T-cell (primary cell): ENCODE measurements around the gene PTPN18. TPM values are rescaled to one million over a fixed set of nuclear protein-coding genes. Genes with fewer than 3 reads are reported as not detected.

Experiments used
- ATAC-seq, 4 experiments: fragments of 200-7000 bp in 3 of 4; fragments of 150-1000 bp in 1 of 4; cut with Tn5 transposase; replicated peaks in 1 of 4; 1 replicate in 3 of 4; 2 replicates in 1 of 4; pipeline ENCODE4 v1.10.0; 2021; ENCODE audit warnings: moderate library complexity in 3 of 4, mild to moderate bottlenecking in 2 of 4, moderate number of reproducible peaks in 1 of 4
- CTCF ChIA-PET, 2 donors: fragments of 300-600 bp; sonication (Branson Sonifier 250); formaldehyde crosslinking; loops; one replicate each; lab custom pipeline; 2022; ENCODE audit warnings: antibody characterized with exemption in 2 of 2; lab: Charles Lee
- POLR2A ChIA-PET, 2 donors: fragments of 300-600 bp; sonication (Branson Sonifier 250); formaldehyde crosslinking; loops; one replicate each; lab custom pipeline; 2022; ENCODE audit warnings: antibody characterized with exemption in 2 of 2; lab: Charles Lee
- DNase-seq, 35 experiments: peaks; one replicate each; pipeline versions ENCODE4 v3.0.0 to v3.0.0-alpha.2; 2013 to 2023
- H3K27ac ChIP-seq: one replicate; pipeline ENCODE4 v1.5.1; 2013; ENCODE audit warnings: low read length
- H3K27me3 ChIP-seq, 2 experiments: replicated peaks in 1 of 2; 1 replicate in 1 of 2; 2 replicates in 1 of 2; pipeline versions ENCODE4 v1.6.1 to v1.7.0; 2013; ENCODE audit warnings: low read length in 1 of 2, mixed read lengths in 1 of 2; ENCODE audit not compliant: control insufficient read depth in 2 of 2, insufficient read depth in 2 of 2; ENCODE audit errors: extremely low read depth in 1 of 2
- H3K36me3 ChIP-seq, 2 donors: 1 replicate in 1 of 2; 2 replicates in 1 of 2; pipeline versions ENCODE4 v1.6.1 to v1.7.0; 2013; ENCODE audit warnings: low read length in 1 of 2; ENCODE audit not compliant: control insufficient read depth in 2 of 2, insufficient read depth in 1 of 2; ENCODE audit errors: extremely low read depth in 1 of 2
- H3K4me1 ChIP-seq, 2 experiments: 1 replicate in 1 of 2; 2 replicates in 1 of 2; pipeline versions ENCODE4 v1.6.1 to v1.7.0; 2013; ENCODE audit warnings: low read length in 2 of 2, mixed read lengths in 1 of 2; ENCODE audit not compliant: insufficient read depth in 2 of 2, control insufficient read depth in 1 of 2; ENCODE audit errors: extremely low read depth in 1 of 2
- H3K4me3 ChIP-seq, 2 donors: 1 replicate in 1 of 2; 2 replicates in 1 of 2; pipeline versions ENCODE4 v1.5.1 to v1.7.0; 2013; ENCODE audit warnings: mild to moderate bottlenecking in 2 of 2, low read length in 1 of 2, moderate library complexity in 1 of 2; ENCODE audit not compliant: control insufficient read depth in 1 of 2; ENCODE audit errors: extremely low read depth in 1 of 2
- H3K9me3 ChIP-seq: 2 replicates; pipeline ENCODE4 v1.7.0; 2013
- H3K27ac Mint-ChIP-seq, 2 donors: one replicate each; pipeline ENCODE4 v1.8.0; 2020 to 2021; ENCODE audit warnings: mild to moderate bottlenecking in 2 of 2, mixed read lengths in 2 of 2
- H3K27me3 Mint-ChIP-seq, 2 donors: one replicate each; pipeline ENCODE4 v1.8.0; 2021 to 2022; ENCODE audit warnings: mixed read lengths in 2 of 2
- H3K36me3 Mint-ChIP-seq: one replicate; pipeline ENCODE4 v1.8.0; 2021; ENCODE audit warnings: mixed read lengths
- H3K4me1 Mint-ChIP-seq, 3 donors: one replicate each; pipeline ENCODE4 v1.8.0; 2020 to 2022; ENCODE audit warnings: mixed read lengths in 3 of 3, mild to moderate bottlenecking in 1 of 3
- H3K4me3 Mint-ChIP-seq, 3 donors: one replicate each; pipeline ENCODE4 v1.8.0; 2020 to 2022; ENCODE audit warnings: mild to moderate bottlenecking in 3 of 3, mixed read lengths in 3 of 3, moderate library complexity in 3 of 3
- H3K9me3 Mint-ChIP-seq, 3 donors: one replicate each; pipeline ENCODE4 v1.8.0; 2020 to 2022; ENCODE audit warnings: mixed read lengths in 3 of 3
- WGBS: methylation state at CpG from one replicate; pipeline ENCODE4 v1.1.5; 2013; ENCODE audit warnings: missing lambda C conversion rate; ENCODE audit not compliant: insufficient coverage; 5-methylcytosine and 5-hydroxymethylcytosine counted together
- total RNA-seq, 35 experiments: library from RNA in 6 of 35; stranded (reverse) in 6 of 35; fragments of 120-200 nt in 1 of 35; gene quantifications; one replicate each; pipeline versions ENCODE4 v1.2.1 to v1.2.4 and lab custom pipeline; 2013 to 2026

Gene PTPN18
- total RNA-seq, 5 donors from 2014 or later (not counting 1 experiment from before 2014, with no cell fraction given): 42.3 to 67.6 (median 58.2) TPM

DNA sequence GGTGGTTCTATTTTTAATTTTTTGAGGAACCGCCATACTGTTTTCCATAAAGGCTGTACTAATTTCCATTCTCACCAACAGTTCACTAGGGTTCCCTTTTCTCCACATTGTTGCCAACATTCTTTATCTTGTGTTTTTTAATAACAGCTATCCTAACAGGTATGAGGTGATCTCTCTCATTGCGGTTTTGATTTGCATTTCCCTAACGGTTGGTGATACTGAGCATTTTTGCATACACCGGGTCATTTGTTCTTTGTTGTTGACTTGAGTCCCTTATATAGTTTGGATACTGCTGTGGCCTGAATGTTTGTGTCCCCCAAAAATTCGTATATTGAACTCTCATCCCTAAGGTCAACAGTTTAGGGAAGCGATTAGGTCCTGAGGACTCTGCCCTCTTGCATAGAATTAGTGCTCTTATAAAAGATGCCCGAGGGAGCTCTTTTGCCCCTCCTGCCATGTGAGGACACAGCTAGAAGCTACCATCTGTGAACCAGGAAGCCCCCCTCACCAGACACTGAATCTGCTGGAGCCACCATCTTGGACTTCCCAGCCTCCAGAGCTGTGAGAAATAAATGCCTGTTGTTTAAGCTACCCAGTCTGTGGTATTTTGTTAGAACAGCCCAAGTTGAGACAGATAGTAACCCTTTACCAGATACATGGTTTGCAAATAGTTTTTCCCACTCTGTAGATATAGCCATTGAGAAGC, 8.5 kb upstream of the PTPN18 start:
- ChIA-PET CTCF (no interaction called here), POLR2A (no interaction called here)
- no peak for ATAC-seq
- H3K36me3 ChIP-seq: peaks cover 13 to 42% of the 10 kb centered on the region in 2 donors
- WGBS: 100% methylated on average over 1 of the region's 7 CpGs
- H3K27ac Mint-ChIP-seq: no peak overlapping the region
- no peaks in the 10 kb centered on the region for H3K27me3 Mint-ChIP-seq
- H3K27ac ChIP-seq: no peak overlapping the region
- no peak overlapping the region for H3K4me3 Mint-ChIP-seq
- peaks cover 4 to 18% of the 10 kb centered on the region in 2 experiments for H3K4me1 ChIP-seq
- H3K4me1 Mint-ChIP-seq: peaks cover 7 to 27% (median 26%) of the 10 kb centered on the region in 3 donors
- DNase-seq: no peak
- no peaks in the 10 kb centered on the region for H3K9me3 Mint-ChIP-seq
- no peaks in the 10 kb centered on the region for H3K27me3 ChIP-seq
- no peak overlapping the region for H3K4me3 ChIP-seq
- peaks cover 33% of the 10 kb centered on the region for H3K36me3 Mint-ChIP-seq
- no peaks in the 10 kb centered on the region for H3K9me3 ChIP-seq

- Mint-ChIP-seq H3K27ac (no peak overlapping the region), H3K4me3 (no peak overlapping the region), H3K4me1 (peaks cover 0 to 17% (median 13%) of the 10 kb centered on the region in 3 donors), H3K9me3 (no peaks in the 10 kb centered on the region), H3K36me3 (peaks cover 33% of the 10 kb centered on the region), H3K27me3 (no peaks in the 10 kb centered on the region)
- no peak for DNase-seq
- ChIA-PET CTCF (no interaction called here), POLR2A (no interaction called here)
- peaks cover 13 to 42% of the 10 kb centered on the region in 2 donors for H3K36me3 ChIP-seq
- ATAC-seq: no peak
- H3K9me3 ChIP-seq: no peaks in the 10 kb centered on the region
- H3K27ac ChIP-seq: no peak overlapping the region
- no peak overlapping the region for H3K4me3 ChIP-seq
- WGBS: no CpG with 5 or more reads among the region's 3 CpGs
- H3K4me1 ChIP-seq: peaks cover 0 to 6% of the 10 kb centered on the region in 2 experiments
- H3K27me3 ChIP-seq: no peaks in the 10 kb centered on the region
Measured at GRCh38 chr2:130349174-130349573, 6.7 kb upstream of the PTPN18 start.

GRCh38 chr2:130351711-130352110, 4.1 kb upstream of the PTPN18 start:
- Histone ChIP-seq H3K27me3 (peaks cover 0 to 2% of the 10 kb centered on the region in 2 experiments), H3K4me1 (peaks cover 0 to 15% of the 10 kb centered on the region in 2 experiments), H3K36me3 (peaks cover under 1 to 19% of the 10 kb centered on the region in 2 donors), H3K4me3 (no peak overlapping the region), H3K27ac (no peak overlapping the region), H3K9me3 (no peaks in the 10 kb centered on the region)
- Mint-ChIP-seq H3K4me3 (no peak overlapping the region), H3K27me3 (no peaks in the 10 kb centered on the region), H3K4me1 (peaks cover 8 to 16% (median 10%) of the 10 kb centered on the region in 3 donors), H3K27ac (no peak overlapping the region), H3K9me3 (no peaks in the 10 kb centered on the region), H3K36me3 (peaks cover 18% of the 10 kb centered on the region)
- ATAC-seq (no peak), DNase-seq (no peak)
- ChIA-PET POLR2A (no interaction called here), CTCF (no interaction called here)
- WGBS: 85% methylated on average over 4 of the region's 7 CpGs

GRCh38 chr2:130352237-130352636, 3.6 kb upstream of the PTPN18 start:
- 80% methylated on average over 1 of the region's 7 CpGs for WGBS
- ATAC-seq: no peak
- Mint-ChIP-seq H3K27ac (no peak overlapping the region), H3K4me3 (no peak overlapping the region), H3K4me1 (peaks cover 8 to 16% (median 12%) of the 10 kb centered on the region in 3 donors), H3K36me3 (peaks cover 13% of the 10 kb centered on the region), H3K27me3 (no peaks in the 10 kb centered on the region), H3K9me3 (no peaks in the 10 kb centered on the region)
- CTCF ChIA-PET: no interaction called here
- Histone ChIP-seq H3K27me3 (peaks cover 0 to 6% of the 10 kb centered on the region in 2 experiments), H3K4me1 (peaks cover 0 to 19% of the 10 kb centered on the region in 2 experiments), H3K9me3 (no peaks in the 10 kb centered on the region), H3K27ac (no peak overlapping the region), H3K36me3 (peaks cover 0 to 13% of the 10 kb centered on the region in 2 donors), H3K4me3 (no peak overlapping the region)
- DNase-seq: no peak
- POLR2A ChIA-PET: no interaction called here

DNA sequence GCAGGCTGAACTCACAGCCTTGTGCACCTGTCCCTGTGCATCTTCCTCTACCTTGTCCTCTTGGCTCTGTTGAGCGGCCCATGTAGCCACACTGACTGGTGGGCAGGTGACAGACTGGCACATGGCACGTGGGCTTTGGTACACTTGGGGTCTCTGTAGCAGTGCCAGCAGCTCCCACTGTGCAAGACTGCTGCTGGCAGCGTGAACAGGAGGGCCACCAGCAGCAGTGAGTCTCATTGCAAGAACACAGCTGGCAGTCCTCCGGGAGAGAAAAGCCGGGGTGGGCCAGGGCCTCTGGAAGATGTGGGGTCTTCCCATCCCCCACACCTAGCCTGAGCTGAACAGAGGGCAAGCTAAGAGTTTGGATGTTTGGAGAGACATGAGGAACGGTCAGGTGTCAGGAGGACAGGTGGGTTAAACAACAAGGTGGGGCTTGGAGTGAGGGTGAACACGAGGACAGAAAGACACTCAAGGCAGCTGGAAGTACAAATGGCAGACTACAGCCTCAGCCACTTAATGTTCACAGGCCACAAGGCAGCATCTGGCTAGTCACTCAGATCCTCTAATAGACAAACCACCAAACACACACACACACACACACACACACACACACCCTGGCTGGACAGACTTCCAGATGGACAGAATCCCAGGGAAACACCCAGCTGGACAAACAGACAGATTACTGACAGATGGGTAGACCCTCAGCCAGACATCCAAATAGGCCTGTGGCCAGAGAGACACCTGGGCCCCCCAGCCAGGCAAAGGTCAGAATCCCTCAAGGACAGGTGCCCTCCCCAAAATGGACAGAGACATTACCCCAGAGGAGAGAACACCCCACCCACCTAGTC, 2.3 kb upstream of the PTPN18 start:
- Histone ChIP-seq H3K4me1 (peaks cover 0 to 19% of the 10 kb centered on the region in 2 experiments), H3K36me3 (peaks cover 0 to under 1% of the 10 kb centered on the region in 2 donors), H3K4me3 (no peak overlapping the region), H3K27ac (no peak overlapping the region), H3K27me3 (peaks cover 0 to 6% of the 10 kb centered on the region in 2 experiments), H3K9me3 (no peaks in the 10 kb centered on the region)
- no peak for ATAC-seq
- 100% methylated on average over 2 of the region's 7 CpGs for WGBS
- POLR2A ChIA-PET: no interaction called here
- Mint-ChIP-seq H3K36me3 (no peaks in the 10 kb centered on the region), H3K27ac (no peak overlapping the region), H3K27me3 (no peaks in the 10 kb centered on the region), H3K4me1 (peaks cover 8 to 14% (median 12%) of the 10 kb centered on the region in 3 donors), H3K4me3 (no peak overlapping the region), H3K9me3 (no peaks in the 10 kb centered on the region)
- no peak for DNase-seq
- CTCF ChIA-PET: interaction anchor here in 1 of 2 donors (1.0 kb wide), 1 partner anchor 11 kb away, joined by 3 read pairs; the partner anchor contains the start of gene IMP4

DNA sequence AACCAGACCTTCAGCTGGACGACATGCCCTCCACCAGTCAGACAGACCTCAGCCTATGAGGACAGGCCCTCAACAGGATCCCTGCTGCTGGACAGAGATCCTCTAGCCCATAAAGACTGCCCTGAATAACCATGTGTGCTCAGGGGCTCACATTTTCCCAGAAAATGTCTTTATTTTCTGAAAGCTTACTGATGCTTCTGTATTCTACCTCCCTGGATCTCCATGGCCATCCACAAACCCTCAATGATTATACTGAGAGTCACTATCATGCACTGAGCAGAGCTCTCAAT, 1.8 kb upstream of the PTPN18 start:
- H3K4me1 ChIP-seq: peaks cover 0 to 19% of the 10 kb centered on the region in 2 experiments
- no peaks in the 10 kb centered on the region for H3K36me3 Mint-ChIP-seq
- H3K27me3 Mint-ChIP-seq: no peaks in the 10 kb centered on the region
- peak overlapping the region in 2 of 3 donors; percentile 74 to 83 for H3K4me3 Mint-ChIP-seq
- H3K36me3 ChIP-seq: no peaks in the 10 kb centered on the region
- CTCF ChIA-PET: interaction anchor here in 1 of 2 donors (1.0 kb wide), 1 partner anchor 12 kb away, joined by 3 read pairs; the partner anchor contains the start of gene IMP4
- no peak overlapping the region for H3K27ac ChIP-seq
- peaks cover 0 to 6% of the 10 kb centered on the region in 2 experiments for H3K27me3 ChIP-seq
- DNase-seq (no peak), ATAC-seq (no peak)
- POLR2A ChIA-PET: no interaction called here
- no peaks in the 10 kb centered on the region for H3K9me3 Mint-ChIP-seq
- H3K9me3 ChIP-seq: no peaks in the 10 kb centered on the region
- H3K4me3 ChIP-seq: no peak overlapping the region
- H3K4me1 Mint-ChIP-seq: peaks cover 8 to 14% (median 12%) of the 10 kb centered on the region in 3 donors
- H3K27ac Mint-ChIP-seq: no peak overlapping the region
- 88% methylated on average over 1 of the region's 1 CpG for whole genome bisulfite sequencing
